Mucosa of gallbladder (tissue), 1 donor: ENCODE measurements around the gene RPL21. TPM values are rescaled to one million over a fixed set of nuclear protein-coding genes. Genes with fewer than 3 reads are reported as not detected.
A peak's percentile ranks its signal among the peaks of the same experiment; 100 is the strongest.
"Not testable (repeated sequence)": the region's sequence is repeated elsewhere in the genome, so short reads cannot be mapped to it uniquely, and the experiment has no call there.

ENCODE experiments used
- DNase-seq: peaks from one replicate; pipeline ENCODE4 v3.0.0-alpha.2; 2020; ENCODE audit warnings: low spot score
- total RNA-seq: library from RNA; stranded (reverse); gene quantifications from one replicate; pipeline ENCODE4 v1.2.1, GENCODE V29; 2021
- donor health status: DM: no; HTN: no; CAD: no.

RPL21 gene
- total RNA-seq, 1 donor from 2014 or later, result 672 TPM

GRCh38 chr13:27289011-27289665, 37.8 kb downstream of the RPL21 start:
- no peak for DNase-seq

- no peak for DNase-seq
Measured at GRCh38 chr13:27290715-27291114, 39.4 kb downstream of the RPL21 start.

DNA sequence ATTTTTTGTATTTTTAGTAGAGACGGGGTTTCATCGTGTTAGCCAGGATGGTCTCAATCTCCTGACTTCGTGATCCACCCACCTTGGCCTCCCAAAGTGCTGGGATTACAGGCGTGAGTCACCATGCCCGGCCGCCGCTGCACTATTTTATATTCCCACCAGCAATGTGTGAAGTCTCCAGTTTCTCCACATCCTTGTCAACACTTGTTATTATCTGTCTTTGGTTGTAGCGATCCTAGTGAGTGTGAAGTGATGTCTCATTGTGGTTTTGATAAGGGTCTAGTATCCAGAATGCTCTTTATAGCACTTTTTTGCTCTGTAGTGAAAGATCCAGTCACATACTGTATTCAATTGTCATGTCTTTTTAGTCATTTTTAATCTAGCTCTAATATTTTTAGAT, 40.6 kb downstream of the RPL21 start:
- not testable (repeated sequence) for DNase-seq

GRCh38 chr13:27293076-27293691, 41.8 kb downstream of the RPL21 start:
- DNase-seq, result no peak

DNA sequence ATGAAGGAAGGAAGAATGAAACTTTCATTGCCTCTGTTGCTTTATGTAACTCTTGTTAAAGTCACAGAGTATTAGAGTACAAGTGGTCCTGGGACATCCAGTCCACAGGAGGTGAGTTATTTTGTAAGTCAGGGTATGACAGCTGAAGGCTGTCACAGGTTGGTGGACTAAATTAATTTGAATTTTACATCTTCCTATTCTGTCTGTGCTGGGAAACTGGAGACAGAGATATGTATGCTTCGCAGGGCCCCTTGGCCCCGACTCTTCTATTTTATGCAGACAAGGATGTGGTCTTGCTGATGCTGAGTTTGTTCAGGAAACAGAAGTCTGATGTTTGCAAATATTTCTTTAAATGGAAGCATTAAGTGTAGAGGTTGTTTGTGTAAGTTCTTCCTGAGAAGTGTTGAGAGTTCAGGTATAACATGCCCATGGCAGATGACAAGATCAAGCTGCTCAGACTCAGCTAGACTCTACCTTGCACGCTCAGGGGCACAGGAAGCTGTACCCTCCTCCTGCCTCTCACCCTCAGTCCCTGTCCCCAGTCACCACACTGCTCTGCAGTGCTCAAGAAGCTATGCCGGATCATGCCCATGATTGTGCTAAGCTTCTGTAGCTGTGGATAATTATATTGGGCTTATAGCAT, 42.6 kb downstream of the RPL21 start:
- no peak for DNase-seq

DNA sequence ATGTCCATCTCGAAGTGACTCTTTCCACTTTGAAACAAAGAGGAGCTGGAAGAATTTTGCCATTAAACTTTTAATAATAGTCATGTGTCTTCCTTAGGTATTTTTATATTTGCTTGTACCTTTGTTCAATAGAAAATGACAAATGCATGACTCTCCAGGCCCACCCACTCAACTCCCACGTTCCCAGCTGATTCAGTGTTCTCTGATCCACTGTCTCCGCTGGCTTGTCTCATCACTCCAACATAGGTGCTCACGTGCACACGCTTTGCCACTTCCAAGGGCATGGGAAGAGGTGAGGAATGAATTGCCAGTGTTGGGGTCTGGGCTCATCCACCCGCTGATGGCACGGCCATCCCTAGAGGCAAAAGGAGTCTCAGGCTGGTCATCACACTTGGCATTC, 43.7 kb downstream of the RPL21 start:
- DNase-seq, result no peak

DNA sequence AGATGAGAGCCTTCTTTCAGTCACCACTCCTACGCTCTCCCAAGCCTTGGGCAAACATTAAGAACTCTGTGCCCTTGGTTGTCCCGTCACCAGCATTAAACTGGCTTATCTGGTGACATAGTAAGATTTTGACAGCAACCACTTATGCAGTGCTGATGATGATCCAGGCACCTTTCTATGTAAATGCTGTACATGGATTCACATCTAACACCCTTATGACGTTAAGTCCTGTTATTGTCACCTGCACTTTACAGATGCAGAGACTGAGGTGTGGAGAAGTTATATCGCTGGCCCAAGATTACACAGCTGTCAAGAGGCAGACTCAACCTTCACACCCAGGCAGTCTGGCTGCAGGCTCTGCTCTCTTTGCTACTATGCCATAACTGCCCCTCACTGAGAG, 44.3 kb downstream of the RPL21 start:
- DNase-seq, result no peak

DNA sequence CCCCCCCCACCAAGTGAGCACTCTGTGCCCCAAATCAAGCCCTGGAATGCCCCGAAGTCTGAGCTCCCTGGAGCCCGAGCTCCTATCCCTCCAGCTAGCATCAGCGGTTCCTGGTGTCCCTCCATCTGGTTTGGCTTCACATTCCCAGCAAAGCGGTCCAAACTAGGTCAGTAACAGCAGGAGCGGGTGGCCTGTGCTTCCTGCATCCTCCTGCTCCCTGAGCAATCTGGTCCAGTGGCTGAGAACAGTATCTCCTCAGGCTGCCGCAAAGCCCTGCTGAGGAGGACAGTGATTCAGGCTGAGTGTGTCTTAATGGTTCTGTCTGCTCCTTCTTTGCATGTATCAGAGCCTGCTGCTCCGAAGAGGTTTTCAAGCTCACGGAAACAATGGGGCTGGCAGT, 45.1 kb downstream of the RPL21 start:
- DNase-seq, result no peak

GRCh38 chr13:27298849-27299248, 47.5 kb downstream of the RPL21 start:
- peak; percentile 16 for DNase-seq

GRCh38 chr13:27300406-27300805, 49.0 kb downstream of the RPL21 start:
- not testable (repeated sequence) for DNase-seq

- DNase-seq, result no peak
Measured at GRCh38 chr13:27300941-27301586, 49.7 kb downstream of the RPL21 start.

DNA sequence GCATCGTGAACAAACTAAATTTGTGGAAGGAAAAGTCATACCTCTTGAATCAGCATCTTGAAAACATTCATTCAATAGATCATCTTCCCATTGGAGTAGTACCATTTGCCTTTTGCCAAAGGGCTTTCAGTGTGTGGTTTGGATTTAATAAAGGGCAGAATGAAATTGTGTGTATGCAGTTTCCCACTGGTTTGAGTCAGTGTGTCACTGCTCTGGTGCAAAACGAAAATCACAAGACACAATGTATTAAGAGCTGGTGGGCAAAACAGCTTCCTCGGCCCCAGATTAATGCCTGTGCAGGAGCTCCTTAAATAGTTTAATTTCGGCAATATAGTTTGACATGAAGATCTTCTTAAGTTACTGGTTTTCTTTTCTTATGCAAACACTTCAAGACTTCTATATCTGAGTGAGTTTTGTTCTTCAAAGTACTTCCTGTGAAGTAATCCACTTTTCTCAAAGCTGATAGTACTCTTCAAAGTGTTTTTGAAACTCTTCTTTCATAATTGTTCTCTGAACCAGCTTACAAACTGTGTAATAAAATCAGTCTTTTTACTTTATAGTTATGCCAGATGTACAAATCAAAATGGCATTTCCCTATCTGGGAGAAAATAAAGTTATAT, 51.4 kb downstream of the RPL21 start:
- DNase-seq, result no peak

DNA sequence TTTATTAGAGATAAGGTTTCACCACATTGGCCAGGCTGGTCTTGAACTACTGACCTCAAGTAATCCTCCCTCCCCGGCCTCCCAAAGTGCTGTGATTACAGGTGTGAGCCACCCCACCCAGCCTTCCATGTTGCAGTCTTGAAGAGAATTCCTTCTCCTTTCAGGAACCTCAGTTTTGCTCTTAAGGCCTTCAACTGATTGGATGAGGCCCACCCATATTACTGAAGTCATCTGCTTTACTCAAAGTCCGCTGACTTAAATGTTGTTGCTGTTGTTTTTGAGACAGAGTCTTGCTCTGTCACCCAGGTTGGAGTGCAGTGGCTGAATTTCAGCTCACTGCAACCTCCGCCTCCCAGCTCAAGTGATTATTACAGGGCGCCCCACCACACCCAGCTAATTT, 52.7 kb downstream of the RPL21 start:
- DNase-seq, result no peak

- no peak for DNase-seq
Measured at GRCh38 chr13:27304611-27305010, 53.3 kb downstream of the RPL21 start.

Other genes starting within 250 kb of the RPL21 start
- gene USP12, start 79.7 kb upstream of the RPL21 start, total RNA-seq, result 27.0 TPM
- 5.8 TPM for gene RASL11A, start 19.3 kb downstream of the RPL21 start, total RNA-seq
- 65.7 TPM for gene GTF3A, start 173.1 kb downstream of the RPL21 start, total RNA-seq
- gene MTIF3, start 199.0 kb downstream of the RPL21 start, total RNA-seq, result 56.3 TPM